GM12878 (cell line): ENCODE measurements around the gene GRM7. TPM values are rescaled to one million over a fixed set of nuclear protein-coding genes. Genes with fewer than 3 reads are reported as not detected.

ENCODE experiments used
- ATAC-seq: fragments of 200-7000 bp; cut with Tn5 transposase; 3 replicates; pipeline ENCODE4 v1.9.1; 2020; ENCODE audit warnings: mild to moderate bottlenecking, moderate library complexity
- BruUV-seq: library from RNA; stranded (reverse); fragments of 400-500 nt; replicated peaks from 2 replicates; lab custom pipeline; 2021; lab: Mats Ljungman, UMichigan
- CTCF ChIA-PET: fragments of 300-600 bp; sonication (Branson Sonifier 250); formaldehyde crosslinking; extraction: SDS; loops from one replicate; lab custom pipeline; 2021; ENCODE audit warnings: inconsistent platforms; lab: Yijun Ruan, JAX
- POLR2A ChIA-PET: fragments of 350-600 bp; formaldehyde crosslinking; extraction: SDS; loops from one replicate; lab custom pipeline; 2021; ENCODE audit warnings: inconsistent platforms; lab: Charles Lee
- RAD21 ChIA-PET: fragments of 300-600 bp; sonication (Branson Sonifier 250); formaldehyde crosslinking; loops from one replicate; lab custom pipeline; 2023; ENCODE audit warnings: antibody characterized with exemption; ENCODE audit not compliant: unreplicated experiment; lab: Charles Lee
- SMC1A ChIA-PET: fragments of 300-600 bp; sonication (Branson Sonifier 250); formaldehyde crosslinking; loops from one replicate; lab custom pipeline; 2023; ENCODE audit not compliant: unreplicated experiment, uncharacterized antibody; lab: Charles Lee
- DNase-seq: peaks from one replicate; pipeline ENCODE4 v3.0.0-alpha.2; 2011; ENCODE audit warnings: low read depth, low spot score
- FAIRE-seq: peaks from 3 replicates; lab custom pipeline; 2011; peaks lifted over from hg19 to GRCh38; lab: Jason Lieb, UNC
- H2AFZ ChIP-seq: 2 replicates; pipeline ENCODE4 v1.6.0; 2011; ENCODE audit warnings: low read depth, low read length, control low read depth; ENCODE audit not compliant: control insufficient read depth
- H3K27ac ChIP-seq: 2 replicates; pipeline ENCODE4 v1.5.1; 2011; ENCODE audit warnings: control low read depth; ENCODE audit not compliant: control insufficient read depth, insufficient read depth
- H3K27me3 ChIP-seq, 2 experiments: replicated peaks in 1 of 2; 2 replicates each; pipeline versions ENCODE4 v1.6.0 to v1.6.1; 2011; ENCODE audit warnings: low read length in 1 of 2; ENCODE audit not compliant: control insufficient read depth in 2 of 2, insufficient read depth in 2 of 2
- H3K36me3 ChIP-seq, 2 experiments: 2 replicates each; pipeline ENCODE4 v1.5.1; 2011; ENCODE audit warnings: low read length in 1 of 2; ENCODE audit not compliant: control insufficient read depth in 2 of 2, insufficient read depth in 2 of 2
- H3K4me1 ChIP-seq: 2 replicates; pipeline ENCODE4 v1.6.1; 2011; ENCODE audit warnings: mild to moderate bottlenecking, low read length, moderate library complexity, mixed read lengths; ENCODE audit not compliant: control insufficient read depth, insufficient read depth
- H3K4me2 ChIP-seq: 2 replicates; pipeline ENCODE4 v1.6.0; 2011; ENCODE audit warnings: control low read depth; ENCODE audit not compliant: control insufficient read depth, insufficient read depth
- H3K4me3 ChIP-seq: fragments of 200-600 bp; sonication (generic); 2 replicates; pipeline ENCODE4 v1.5.1; 2016
- H3K79me2 ChIP-seq: 2 replicates; pipeline ENCODE4 v1.6.0; 2011; ENCODE audit warnings: low read length; ENCODE audit not compliant: control insufficient read depth, insufficient read depth
- H3K9ac ChIP-seq: 2 replicates; pipeline ENCODE4 v1.8.0; 2011; ENCODE audit warnings: low read length, control low read depth, mixed read lengths; ENCODE audit not compliant: control insufficient read depth, insufficient read depth
- H3K9me3 ChIP-seq: replicated peaks from 3 replicates; pipeline ENCODE4 v1.5.1; 2011; ENCODE audit warnings: mild to moderate bottlenecking, low read length; ENCODE audit not compliant: control insufficient read depth, insufficient read depth
- H4K20me1 ChIP-seq: 2 replicates; pipeline ENCODE4 v1.6.0; 2011; ENCODE audit not compliant: control insufficient read depth, insufficient read depth
- ATF7 ChIP-seq: fragments of 450-650 bp; IDR thresholded peaks from 2 replicates; pipeline ENCODE4 v1.6.1; 2016; ENCODE audit warnings: low read depth, mild to moderate bottlenecking
- NBN ChIP-seq: fragments of 450-650 bp; IDR thresholded peaks from 2 replicates; pipeline ENCODE4 v1.6.1; 2016
- NR2F1 ChIP-seq: fragments of 450-650 bp; conservative IDR thresholded peaks from 2 replicates; pipeline ENCODE4 v1.6.1; 2017; ENCODE audit warnings: mild to moderate bottlenecking
- SPI1 ChIP-seq: IDR thresholded peaks from 2 replicates; pipeline ENCODE4 v1.6.1; 2011; ENCODE audit warnings: low read depth, mild to moderate bottlenecking, low read length, moderate library complexity, borderline replicate concordance; ENCODE audit not compliant: insufficient read depth
- YBX1 ChIP-seq: fragments of 450-650 bp; IDR thresholded peaks from 2 replicates; pipeline ENCODE4 v1.6.1; 2016; ENCODE audit warnings: antibody characterized with exemption
- WGBS: methylation state at CpG from one replicate; pipeline ENCODE4 v1.1.6; 2016; ENCODE audit warnings: low lambda C conversion rate; ENCODE audit not compliant: insufficient replicate concordance, insufficient coverage; ENCODE audit errors: missing lambda C conversion rate; 5-methylcytosine and 5-hydroxymethylcytosine counted together
- in situ Hi-C: fragments of 300-500 bp; cut with MboI; formaldehyde crosslinking; loops from 9 replicates; pipeline ENCODE4 v1.14.3; 2018; ENCODE audit warnings: mixed read lengths
- intact Hi-C: fragments of 100-400 bp; cut with micrococcal nuclease; formaldehyde crosslinking; loops from one replicate; pipeline ENCODE4 v1.14.2; 2022; ENCODE audit not compliant: unreplicated experiment
- polyA plus RNA-seq, 11 experiments: library from polyadenylated mRNA; depleted of rRNA in 4 of 11; unstranded in 6 of 11; stranded (reverse) in 5 of 11; fragments of >200 nt; fragmentation: Nextera tagmentation in 4 of 11; fragmentation: Illumina TruSeq in 1 of 11; extraction: Ambion mirVana in 4 of 11; extraction: Trizol in 1 of 11; gene quantifications; 1 replicate in 1 of 11; 2 replicates in 10 of 11; pipeline versions ENCODE4 v1.2.1 to v1.2.3, GENCODE V29; 2011 to 2016; ENCODE audit warnings: inconsistent platforms in 2 of 11, missing spikeins in 2 of 11, low read depth in 1 of 11
- total RNA-seq, 4 experiments: library from RNA; depleted of rRNA in 3 of 4; stranded (reverse); fragments of >200 nt in 3 of 4; fragmentation: Illumina TruSeq in 1 of 4; extraction: Trizol in 1 of 4; gene quantifications; 2 replicates each; pipeline versions ENCODE4 v1.2.1 to v1.2.3, GENCODE V29; 2013 to 2021
- TF ChIP-seq, protein P1 (sequence below): IDR thresholded peaks from 2 replicates; pipeline ENCODE4 v1.6.1; 2011; ENCODE audit warnings: borderline replicate concordance, low read depth, mild to moderate bottlenecking, moderate library complexity, mixed read lengths, low read length; ENCODE audit not compliant: insufficient read depth; ENCODE audit errors: extremely low read length
- TF ChIP-seq, protein P2 (sequence below): fragments of 450-650 bp; IDR thresholded peaks from 2 replicates; pipeline ENCODE4 v1.6.1; 2018; ENCODE audit warnings: mild to moderate bottlenecking, low read depth, moderate library complexity; ENCODE audit not compliant: partially characterized antibody
- TF ChIP-seq, protein P3 (sequence below): IDR thresholded peaks from 2 replicates; pipeline ENCODE4 v1.6.1; 2011; ENCODE audit warnings: low read depth, mild to moderate bottlenecking, low read length, moderate library complexity, borderline replicate concordance; ENCODE audit errors: extremely low read depth

GRM7 gene
- total and polyA plus RNA-seq, 10 of the 15 experiments (the other 5 are each of a cell fraction or from before 2014, with no cell fraction given), result not detected

DNA sequence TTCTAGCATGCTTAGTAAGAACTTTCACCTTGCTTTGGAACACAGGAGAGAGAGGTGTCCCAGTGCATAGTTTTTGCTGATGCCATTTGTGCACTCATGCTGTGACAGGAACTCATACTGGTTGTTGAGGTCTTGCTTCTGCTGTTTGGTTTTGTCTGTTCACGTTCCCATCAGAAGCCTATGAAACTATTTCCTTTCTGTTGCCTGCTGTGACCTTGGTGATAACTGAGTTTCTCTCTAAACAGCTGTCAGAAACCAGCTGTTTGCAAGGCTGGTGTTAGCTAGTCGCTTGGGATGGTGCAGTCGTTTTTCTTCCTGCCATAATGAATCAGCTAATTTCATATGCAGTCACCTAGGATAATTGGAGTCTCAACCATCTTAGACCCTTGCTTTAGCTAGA is 724.1 kb downstream of the GRM7 start:
- no peak for DNase-seq
- Histone ChIP-seq H3K9ac (no peak overlapping the region), H3K4me1 (no peaks in the 10 kb centered on the region), H3K79me2 (no peaks in the 10 kb centered on the region), H4K20me1 (no peaks in the 10 kb centered on the region), H3K4me3 (no peak overlapping the region), H3K27me3 (no peaks in the 10 kb centered on the region), H3K9me3 (no peaks in the 10 kb centered on the region), H3K27ac (no peak overlapping the region), H3K36me3 (no peaks in the 10 kb centered on the region), H3K4me2 (no peak overlapping the region), H2AFZ (no peak overlapping the region)
- no TSS peak for BruUV-seq
- TF ChIP-seq YBX1, result no peak
- no peak for TF ChIP-seq NBN
- TF ChIP-seq, protein P1, sequence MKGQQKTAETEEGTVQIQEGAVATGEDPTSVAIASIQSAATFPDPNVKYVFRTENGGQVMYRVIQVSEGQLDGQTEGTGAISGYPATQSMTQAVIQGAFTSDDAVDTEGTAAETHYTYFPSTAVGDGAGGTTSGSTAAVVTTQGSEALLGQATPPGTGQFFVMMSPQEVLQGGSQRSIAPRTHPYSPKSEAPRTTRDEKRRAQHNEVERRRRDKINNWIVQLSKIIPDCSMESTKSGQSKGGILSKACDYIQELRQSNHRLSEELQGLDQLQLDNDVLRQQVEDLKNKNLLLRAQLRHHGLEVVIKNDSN, result no peak
- no peak for TF ChIP-seq SPI1
- no peak for TF ChIP-seq NR2F1
- TF ChIP-seq, protein P2, sequence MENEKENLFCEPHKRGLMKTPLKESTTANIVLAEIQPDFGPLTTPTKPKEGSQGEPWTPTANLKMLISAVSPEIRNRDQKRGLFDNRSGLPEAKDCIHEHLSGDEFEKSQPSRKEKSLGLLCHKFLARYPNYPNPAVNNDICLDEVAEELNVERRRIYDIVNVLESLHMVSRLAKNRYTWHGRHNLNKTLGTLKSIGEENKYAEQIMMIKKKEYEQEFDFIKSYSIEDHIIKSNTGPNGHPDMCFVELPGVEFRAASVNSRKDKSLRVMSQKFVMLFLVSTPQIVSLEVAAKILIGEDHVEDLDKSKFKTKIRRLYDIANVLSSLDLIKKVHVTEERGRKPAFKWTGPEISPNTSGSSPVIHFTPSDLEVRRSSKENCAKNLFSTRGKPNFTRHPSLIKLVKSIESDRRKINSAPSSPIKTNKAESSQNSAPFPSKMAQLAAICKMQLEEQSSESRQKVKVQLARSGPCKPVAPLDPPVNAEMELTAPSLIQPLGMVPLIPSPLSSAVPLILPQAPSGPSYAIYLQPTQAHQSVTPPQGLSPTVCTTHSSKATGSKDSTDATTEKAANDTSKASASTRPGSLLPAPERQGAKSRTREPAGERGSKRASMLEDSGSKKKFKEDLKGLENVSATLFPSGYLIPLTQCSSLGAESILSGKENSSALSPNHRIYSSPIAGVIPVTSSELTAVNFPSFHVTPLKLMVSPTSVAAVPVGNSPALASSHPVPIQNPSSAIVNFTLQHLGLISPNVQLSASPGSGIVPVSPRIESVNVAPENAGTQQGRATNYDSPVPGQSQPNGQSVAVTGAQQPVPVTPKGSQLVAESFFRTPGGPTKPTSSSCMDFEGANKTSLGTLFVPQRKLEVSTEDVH, result no peak
- TF ChIP-seq, protein P3, sequence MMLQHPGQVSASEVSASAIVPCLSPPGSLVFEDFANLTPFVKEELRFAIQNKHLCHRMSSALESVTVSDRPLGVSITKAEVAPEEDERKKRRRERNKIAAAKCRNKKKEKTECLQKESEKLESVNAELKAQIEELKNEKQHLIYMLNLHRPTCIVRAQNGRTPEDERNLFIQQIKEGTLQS, result no peak
- no peak for TF ChIP-seq ATF7
- intact Hi-C loops, result no loop called here
- RAD21 ChIA-PET, result interaction anchor here (1.1 kb wide), 1 partner anchor 11 kb away, joined by 4 read pairs; no protein-coding TSS in a partner anchor
- no peak for FAIRE-seq
- in situ Hi-C loops, result no loop called here
- CTCF ChIA-PET, result interaction anchor here (1.1 kb wide), 1 partner anchor 14 kb away, joined by 3 read pairs; no protein-coding TSS in a partner anchor
- POLR2A ChIA-PET, result no interaction called here
- SMC1A ChIA-PET, result interaction anchor here (0.6 to 1.7 kb wide), 5 partner anchors 9 to 47 kb away, joined by 3 to 5 read pairs (median 3); no protein-coding TSS in a partner anchor
- WGBS, result 0% methylated on average over 3 of the region's 3 CpGs
- peak; percentile 34 for ATAC-seq
